GM18867 (cell line): ENCODE data around the gene VPS33B.
"Not testable (repeated sequence)": the region's sequence is repeated elsewhere in the genome, so short reads cannot be mapped to it uniquely, and the experiment has no call there.

ENCODE experiments used
- ATAC-seq: cut with Tn5 transposase; IDR thresholded peaks from one replicate; pipeline ENCODE4 v1.9.1; 2021; ENCODE audit warnings: mild to moderate bottlenecking, moderate library complexity; ENCODE audit not compliant: unreplicated experiment

VPS33B gene

DNA sequence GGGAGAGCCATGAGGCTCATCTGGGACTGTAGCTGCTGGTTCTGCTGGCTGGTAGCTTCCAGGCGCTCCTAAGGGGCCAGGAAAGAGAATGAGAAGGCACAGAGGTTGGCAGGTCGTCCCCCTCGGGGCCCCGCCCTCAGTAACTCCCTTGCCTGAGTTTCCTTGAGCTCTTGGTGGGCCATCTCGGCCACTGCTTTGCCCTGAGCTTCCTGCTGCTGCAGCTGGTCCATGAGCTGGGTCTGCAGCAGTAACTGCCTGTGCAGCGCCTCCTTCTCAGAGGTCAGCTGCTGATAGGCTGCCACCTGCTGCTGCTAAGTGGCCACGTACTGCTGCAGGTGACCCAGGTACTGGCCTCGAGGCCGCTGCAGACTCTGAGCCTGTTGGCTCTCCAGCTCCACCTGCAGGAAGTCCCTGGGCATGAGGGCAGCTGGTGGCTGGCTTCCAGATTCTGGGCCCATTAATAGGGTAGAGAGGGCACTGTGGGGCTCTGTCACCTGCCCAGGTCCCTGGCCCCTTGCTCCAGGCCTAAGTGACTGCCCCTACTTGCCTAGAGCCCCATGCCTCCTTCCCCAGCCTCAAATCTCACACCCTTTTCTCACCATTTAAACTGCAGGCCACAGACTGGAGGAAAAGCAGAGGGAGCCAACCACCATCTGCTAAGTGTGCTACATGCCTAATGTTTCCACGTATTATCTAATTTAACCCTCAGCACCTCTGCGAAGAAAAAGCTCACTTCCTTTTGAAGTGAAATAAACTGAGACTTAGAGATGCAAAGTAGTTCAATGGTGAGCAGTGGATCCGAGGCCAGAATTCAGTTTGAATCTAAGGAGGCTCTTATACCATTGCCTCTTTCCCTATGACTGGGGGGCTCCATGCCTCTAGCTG, 10.8 kb upstream of the VPS33B start:
- ATAC-seq = peak; percentile 50

GRCh38 chr15:91031796-91032195, 9.4 kb upstream of the VPS33B start:
- no peak for ATAC-seq

DNA sequence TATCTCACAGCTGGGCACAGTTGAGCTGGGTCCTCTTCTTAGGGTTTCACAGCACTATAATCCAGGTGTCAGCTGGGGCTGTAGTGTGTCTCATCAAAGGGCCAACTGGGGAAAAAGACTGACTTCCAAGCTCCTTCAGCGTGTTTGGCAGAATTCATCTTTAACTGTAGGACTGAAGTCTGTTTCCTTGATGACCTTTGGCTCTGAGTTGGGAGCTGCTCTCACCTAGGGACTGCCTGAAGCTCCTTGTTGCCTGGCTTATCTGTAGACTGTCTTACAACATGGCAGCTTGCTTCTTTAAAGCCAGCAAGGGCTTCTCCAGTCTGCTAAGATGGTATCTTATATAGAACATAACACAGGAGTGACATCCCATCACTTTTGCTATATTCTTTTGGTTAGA, 5.3 kb upstream of the VPS33B start:
- no peak for ATAC-seq

DNA sequence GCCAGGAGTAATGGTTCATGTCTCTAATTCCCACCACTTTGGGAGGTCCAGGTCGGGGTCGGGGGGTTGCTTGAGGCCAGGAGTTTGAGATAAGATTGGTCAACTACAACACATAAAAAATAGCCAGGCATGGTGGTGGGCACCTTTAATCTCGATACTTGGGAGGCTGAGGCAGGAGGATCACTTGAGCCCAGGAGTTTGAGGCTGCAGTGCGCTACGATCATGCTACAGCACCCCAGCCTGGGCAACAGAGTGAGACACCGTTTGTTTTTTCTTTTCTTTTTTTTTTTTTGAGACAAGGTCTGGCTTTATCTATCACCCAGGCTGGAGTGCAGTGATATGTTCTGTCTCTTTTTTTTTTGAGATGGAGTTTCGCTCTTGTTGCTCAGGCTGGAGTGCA, 1.3 kb upstream of the VPS33B start:
- no peak for ATAC-seq

DNA sequence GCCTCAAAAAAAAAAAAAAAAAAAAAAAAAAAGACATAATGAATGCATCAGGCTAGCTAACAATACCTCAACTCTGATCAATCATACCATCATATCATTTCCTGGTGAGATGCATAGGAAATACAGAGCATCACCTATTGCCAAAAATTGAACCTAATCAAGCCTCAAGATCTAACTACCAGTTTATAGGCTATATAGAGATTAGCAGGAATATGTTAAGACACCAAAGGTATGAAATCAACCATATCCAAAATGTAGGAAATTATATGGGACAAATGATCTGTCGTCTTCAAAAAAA, 387 bp upstream of the VPS33B start:
- no peak for ATAC-seq

- ATAC-seq = no peak
Measured at GRCh38 chr15:91021516-91022074, 799 bp downstream of the VPS33B start.

DNA sequence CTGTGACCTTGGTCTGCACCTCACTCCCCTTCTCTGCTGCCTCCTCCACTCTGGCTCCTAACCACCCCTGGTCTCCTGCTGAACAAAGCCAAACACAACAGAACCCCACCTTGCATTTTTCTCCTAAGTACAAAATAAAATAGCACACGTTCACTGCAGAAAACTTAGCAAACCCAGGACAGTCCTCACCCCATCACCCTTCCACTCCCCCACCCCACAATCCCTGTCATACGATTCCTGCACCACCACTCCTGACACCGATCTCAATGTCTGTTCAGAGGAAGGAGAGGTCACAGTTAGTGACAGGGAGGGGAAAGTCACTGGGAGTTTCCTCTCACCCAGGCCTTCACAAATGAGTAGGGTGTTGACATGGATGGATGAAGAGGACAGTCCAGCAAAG, 4.2 kb downstream of the VPS33B start:
- ATAC-seq = no peak

GRCh38 chr15:91017716-91018115, 4.7 kb downstream of the VPS33B start:
- ATAC-seq = no peak

DNA sequence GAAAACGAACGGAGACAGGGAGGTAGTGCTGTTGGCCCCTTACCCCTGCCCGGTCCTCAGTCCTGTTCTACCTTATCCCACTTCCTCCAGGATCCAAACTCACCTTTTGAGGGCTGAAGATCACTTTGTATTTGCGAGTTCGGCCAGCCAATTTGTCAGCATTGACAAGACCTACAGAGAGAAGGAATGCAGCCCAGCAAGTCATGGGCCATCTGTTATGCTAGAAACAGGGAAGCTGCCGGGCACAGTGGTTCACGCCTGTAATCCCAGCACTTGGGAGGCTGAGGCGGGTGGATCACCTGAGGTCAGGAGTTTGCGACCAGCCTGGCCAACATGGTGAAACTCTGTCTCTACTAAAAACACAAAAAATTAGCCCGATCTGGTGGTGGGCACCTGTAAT, 8.7 kb downstream of the VPS33B start:
- ATAC-seq = not testable (repeated sequence)

DNA sequence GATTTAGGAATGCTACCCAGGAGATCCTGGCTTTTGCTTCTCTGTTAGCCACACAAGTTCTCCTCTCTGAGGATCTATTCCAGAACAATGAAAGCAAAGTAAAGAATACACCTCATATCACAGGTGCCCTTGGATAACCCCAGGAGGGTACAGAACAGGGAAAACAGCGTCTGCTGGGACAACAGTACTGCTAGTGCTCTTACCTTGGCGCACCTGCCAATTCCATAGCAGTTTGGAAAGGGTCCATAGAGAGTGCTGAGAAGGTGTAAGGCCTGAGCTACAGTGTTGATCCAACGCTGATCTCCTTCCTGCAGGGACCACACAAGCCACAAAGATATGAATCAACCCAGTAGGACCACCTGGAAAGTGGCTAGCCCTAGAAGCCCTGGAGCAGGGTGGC, 15.1 kb downstream of the VPS33B start:
- no peak for ATAC-seq

GRCh38 chr15:91001209-91001608, 21.2 kb downstream of the VPS33B start:
- ATAC-seq = no peak

DNA sequence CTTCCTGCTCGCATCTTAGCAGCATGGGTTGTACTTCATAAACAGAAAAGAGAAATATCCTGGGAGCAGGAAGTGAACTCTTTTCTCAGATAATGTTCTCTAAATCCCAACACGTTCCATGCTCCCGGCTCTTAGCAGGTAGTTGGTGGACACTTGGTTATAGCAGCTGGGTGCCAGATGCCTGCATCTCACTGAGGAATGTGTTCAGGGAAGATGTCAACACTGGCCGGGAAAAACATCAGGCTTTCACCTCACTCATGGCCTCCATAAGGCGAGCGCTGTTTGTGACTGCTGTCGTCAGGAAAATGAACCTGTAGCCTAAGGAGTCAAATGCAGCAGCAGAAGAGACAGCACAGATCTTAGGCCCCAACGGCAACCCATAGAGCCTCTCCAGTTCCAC, 23.7 kb downstream of the VPS33B start:
- no peak for ATAC-seq

GRCh38 chr15:90994417-90995311, 27.7 kb downstream of the VPS33B start, which contains the start of gene PRC1:
Gene PRC1 (minus strand): TSS chr15:90994535. CDS start chr15:90994417, 118 bp downstream.
- ATAC-seq = peak; percentile 92

DNA sequence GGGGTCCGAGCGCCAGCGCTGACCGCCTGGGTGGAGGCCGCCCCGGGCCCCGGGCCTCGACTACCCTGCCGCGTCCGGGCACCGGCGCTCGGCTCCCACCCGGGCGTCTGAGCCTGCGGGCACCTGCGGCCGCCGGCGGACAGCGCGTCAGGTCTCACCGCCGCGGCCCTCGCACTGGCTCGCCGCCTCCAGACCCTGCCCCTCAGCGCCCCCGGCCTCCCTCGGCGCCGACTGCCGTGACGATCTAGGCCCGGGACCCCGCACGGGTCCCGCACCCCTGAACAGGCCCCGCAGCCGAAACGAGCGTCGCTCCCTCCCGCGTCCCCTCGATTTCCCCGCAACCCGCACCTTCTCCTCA, 28.4 kb downstream of the VPS33B start:
- peak; percentile 21 for ATAC-seq

- ATAC-seq = no peak
Measured at GRCh38 chr15:90991587-90992285, 30.7 kb downstream of the VPS33B start.

GRCh38 chr15:90990446-90990845, 31.9 kb downstream of the VPS33B start:
- no peak for ATAC-seq

DNA sequence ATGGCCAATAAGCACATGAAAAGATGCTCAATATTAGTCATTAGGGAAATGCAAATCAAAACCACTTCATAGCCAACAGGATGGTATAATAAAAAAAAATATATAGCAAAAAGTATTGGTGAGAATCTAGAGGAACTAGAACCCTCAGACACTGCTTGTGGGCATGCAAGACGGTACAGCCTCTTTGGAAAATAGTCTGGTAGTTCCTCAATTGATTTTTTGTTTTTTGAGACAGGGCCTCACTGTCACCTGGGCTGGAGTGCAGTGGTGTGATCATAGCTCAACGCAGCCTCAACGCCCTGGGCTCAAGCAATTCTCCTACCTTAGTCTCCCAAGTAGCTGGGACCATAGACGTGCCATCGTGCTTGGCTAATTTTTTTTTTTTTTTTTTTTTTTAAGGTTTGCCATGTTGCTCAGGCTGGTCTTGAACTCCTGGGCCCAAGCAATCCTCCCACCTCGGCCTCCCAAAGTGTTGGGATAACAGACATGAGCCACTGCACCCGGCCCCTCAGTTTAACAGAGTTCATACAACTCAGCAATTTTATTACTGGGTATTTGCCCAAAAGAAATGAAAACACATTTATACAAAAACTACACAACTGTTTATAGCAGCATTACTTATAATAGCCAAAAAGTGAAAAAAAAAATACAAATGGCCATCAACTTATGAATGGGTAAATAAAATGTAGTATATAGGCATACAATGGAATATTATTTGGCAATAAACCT, 33.2 kb downstream of the VPS33B start:
- ATAC-seq = no peak

GRCh38 chr15:90988296-90988695, 34.1 kb downstream of the VPS33B start:
- no peak for ATAC-seq

DNA sequence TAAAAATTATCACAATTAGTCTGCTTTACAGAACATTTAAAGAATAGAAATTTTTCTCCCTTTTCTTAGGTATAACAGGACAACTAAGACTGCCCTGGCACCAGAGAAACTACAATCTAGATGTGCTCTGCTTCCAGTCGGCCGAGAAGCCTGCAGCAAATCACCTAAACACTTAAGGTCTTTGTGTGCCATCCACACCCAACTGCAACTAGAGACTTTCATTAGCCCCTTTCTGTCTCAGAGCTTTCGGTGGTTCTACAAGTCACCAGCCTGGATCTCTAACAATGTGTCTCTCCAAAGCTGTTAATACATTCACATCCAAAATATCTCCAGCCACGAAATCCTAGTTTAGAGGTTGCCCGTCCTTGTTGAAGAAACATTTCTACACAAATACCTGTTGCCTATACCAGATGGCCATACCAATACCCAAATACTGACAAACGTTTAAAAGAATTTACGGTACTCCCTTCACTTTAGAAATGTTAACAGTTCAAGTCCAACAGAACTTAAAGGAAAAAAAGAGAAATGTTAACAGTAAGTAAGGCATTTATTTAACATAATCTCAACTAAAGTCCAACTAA, 34.7 kb downstream of the VPS33B start:
- ATAC-seq = no peak
